HEK293 (cell line): ENCODE measurements around the gene BTBD9.

Experiments
- CTCF ChIA-PET: fragments of 350-600 bp; formaldehyde crosslinking; extraction: SDS; loops from one replicate; lab custom pipeline; 2021; ENCODE audit warnings: antibody characterized with exemption; lab: Yijun Ruan, JAX
- POLR2A ChIA-PET: fragments of 300-600 bp; formaldehyde crosslinking; extraction: SDS; loops from one replicate; lab custom pipeline; 2020; ENCODE audit warnings: antibody characterized with exemption, inconsistent platforms; lab: Yijun Ruan, JAX
- H3K27ac ChIP-seq: fragments of 200-500 bp; sonication (Bioruptor generic); 2 replicates; pipeline ENCODE4 v1.5.1; 2014; ENCODE audit warnings: low read depth, low read length, control low read depth, inconsistent platforms; ENCODE audit errors: extremely low read depth
- H3K36me3 ChIP-seq, 2 experiments: fragments of 200-500 bp in 1 of 2; sonication (Bioruptor generic) in 1 of 2; 1 replicate in 1 of 2; 2 replicates in 1 of 2; pipeline ENCODE4 v1.5.1; 2014 to 2017; ENCODE audit warnings: inconsistent platforms in 2 of 2, low read length in 2 of 2; ENCODE audit not compliant: control insufficient read depth in 2 of 2, insufficient read depth in 1 of 2
- H3K4me1 ChIP-seq: fragments of 200-500 bp; sonication (Bioruptor generic); 2 replicates; pipeline ENCODE4 v1.5.1; 2014; ENCODE audit warnings: mild to moderate bottlenecking, low read length, inconsistent platforms; ENCODE audit not compliant: control insufficient read depth, insufficient read depth
- H3K4me3 ChIP-seq: 2 replicates; pipeline ENCODE4 v1.5.1; 2011; ENCODE audit warnings: low read depth, mild to moderate bottlenecking, control low read depth, low read length, moderate library complexity
- H3K9me3 ChIP-seq: fragments of 200-500 bp; sonication (Bioruptor generic); 2 replicates; pipeline ENCODE4 v1.5.1; 2014; ENCODE audit warnings: low read depth, low read length, inconsistent platforms; ENCODE audit not compliant: control insufficient read depth, insufficient read depth
- MEIS1 ChIP-seq: sonication (generic); formaldehyde crosslinking; IDR thresholded peaks from 2 replicates; pipeline ENCODE4 v1.8.1; 2022; ENCODE audit warnings: missing genetic modification reagents, mild to moderate bottlenecking, borderline replicate concordance
- PBX3 ChIP-seq: sonication (generic); formaldehyde crosslinking; IDR thresholded peaks from 2 replicates; pipeline ENCODE4 v1.8.1; 2022; ENCODE audit warnings: mild to moderate bottlenecking, moderate library complexity, missing genetic modification reagents
- RBAK ChIP-seq: fragments of 450-650 bp; formaldehyde crosslinking; IDR thresholded peaks from 2 replicates; pipeline ENCODE4 v1.5.1; 2016; ENCODE audit warnings: missing biosample characterization, missing genetic modification characterization
- ZIC2 ChIP-seq: fragments of 450-650 bp; formaldehyde crosslinking; IDR thresholded peaks from 2 replicates; pipeline ENCODE4 v1.5.1; 2016; ENCODE audit warnings: missing biosample characterization, missing genetic modification characterization
- ZNF112 ChIP-seq: fragments of 450-650 bp; formaldehyde crosslinking; IDR thresholded peaks from 2 replicates; pipeline ENCODE4 v1.5.0; 2017; ENCODE audit warnings: missing biosample characterization, missing genetic modification characterization
- ZNF19 ChIP-seq: fragments of 450-650 bp; formaldehyde crosslinking; IDR thresholded peaks from 2 replicates; pipeline ENCODE4; 2016; ENCODE audit warnings: missing biosample characterization, missing genetic modification characterization, low read depth
- ZNF239 ChIP-seq: fragments of 450-650 bp; formaldehyde crosslinking; IDR thresholded peaks from 2 replicates; pipeline ENCODE4 v1.5.1; 2016; ENCODE audit warnings: missing biosample characterization, missing genetic modification characterization
- ZNF248 ChIP-seq: fragments of 450-650 bp; formaldehyde crosslinking; IDR thresholded peaks from 2 replicates; pipeline ENCODE4 v1.5.1; 2017; ENCODE audit warnings: missing biosample characterization, missing genetic modification characterization
- ZNF341 ChIP-seq: fragments of 450-650 bp; formaldehyde crosslinking; IDR thresholded peaks from 2 replicates; pipeline ENCODE4; 2016; ENCODE audit warnings: low read depth, missing biosample characterization, missing genetic modification characterization
- ZNF350 ChIP-seq: fragments of 450-650 bp; formaldehyde crosslinking; IDR thresholded peaks from 2 replicates; pipeline ENCODE4 v1.5.0; 2017; ENCODE audit warnings: missing biosample characterization, mild to moderate bottlenecking, missing genetic modification characterization
- ZNF394 ChIP-seq: fragments of 450-650 bp; formaldehyde crosslinking; IDR thresholded peaks from 2 replicates; pipeline ENCODE4 v1.5.1; 2016; ENCODE audit warnings: missing biosample characterization, missing genetic modification characterization, mild to moderate bottlenecking, moderate library complexity, borderline replicate concordance
- ZNF596 ChIP-seq: fragments of 450-650 bp; IDR thresholded peaks from 2 replicates; pipeline ENCODE4 v1.5.0; 2018; ENCODE audit warnings: missing biosample characterization, mild to moderate bottlenecking, missing genetic modification characterization, moderate library complexity
- ZNF621 ChIP-seq: fragments of 450-650 bp; formaldehyde crosslinking; IDR thresholded peaks from 2 replicates; pipeline ENCODE4 v1.5.1; 2017; ENCODE audit warnings: missing biosample characterization, missing genetic modification characterization
- ZNF645 ChIP-seq: fragments of 450-650 bp; formaldehyde crosslinking; IDR thresholded peaks from 2 replicates; pipeline ENCODE4; 2016; ENCODE audit warnings: missing biosample characterization, missing genetic modification characterization
- ZNF658 ChIP-seq: fragments of 450-650 bp; formaldehyde crosslinking; IDR thresholded peaks from 2 replicates; pipeline ENCODE4; 2016; ENCODE audit warnings: missing biosample characterization, missing genetic modification characterization

The BTBD9 gene

DNA sequence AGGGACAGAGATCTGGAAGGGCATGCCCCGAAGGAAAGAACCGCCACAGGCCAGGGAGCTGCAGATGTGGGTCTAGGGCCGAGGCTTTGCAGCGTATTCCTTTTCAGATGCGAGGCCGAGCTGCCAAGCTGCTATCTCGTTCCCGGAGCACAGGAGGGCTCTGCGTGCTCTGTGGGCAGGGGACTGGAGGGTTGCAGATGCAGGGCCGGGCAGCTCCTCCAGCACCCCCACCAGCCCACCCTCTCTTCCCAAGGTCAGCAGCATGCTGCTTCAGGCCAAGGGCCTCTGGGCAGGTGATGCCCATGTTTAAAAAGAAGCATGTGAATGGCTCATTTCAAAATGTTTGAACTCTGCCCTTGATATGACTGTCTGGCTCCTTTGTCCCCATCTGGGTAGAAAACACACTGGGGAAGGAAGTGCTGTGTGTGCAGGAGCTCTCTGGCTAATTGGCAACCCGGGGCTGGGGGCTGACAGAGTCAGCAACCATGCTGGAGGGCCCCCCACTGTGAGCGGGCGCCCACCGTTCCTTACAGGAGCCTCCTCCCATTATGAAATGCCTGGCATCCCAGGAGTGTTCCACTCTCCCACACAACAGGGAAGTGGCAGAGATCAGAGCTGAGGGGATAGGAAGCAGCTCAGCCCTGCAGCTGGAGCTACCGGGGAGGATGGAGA is 466.9 kb downstream of the BTBD9 start:
- CTCF ChIA-PET, result interaction anchor here (0.6 to 1.4 kb wide), 3 partner anchors 21 to 517 kb away, joined by 3 to 5 read pairs (median 3); no protein-coding TSS in a partner anchor
- no peaks in the 10 kb centered on the region for H3K36me3 ChIP-seq
- no peak overlapping the region for H3K4me3 ChIP-seq
- no peak for TF ChIP-seq PBX3 (CRISPR knock-in tag)
- peak; percentile 47 for TF ChIP-seq ZIC2
- no peak for TF ChIP-seq ZNF239 (tag by site-specific recombination)
- TF ChIP-seq, all 188 proteins: peak for 1
- Histone ChIP-seq H3K4me1 (peaks cover 6% of the 10 kb centered on the region; the same call in 1 of the 2 replicates), H3K27ac (no peak overlapping the region), H3K9me3 (no peaks in the 10 kb centered on the region)
- POLR2A ChIA-PET, result no interaction called here

DNA sequence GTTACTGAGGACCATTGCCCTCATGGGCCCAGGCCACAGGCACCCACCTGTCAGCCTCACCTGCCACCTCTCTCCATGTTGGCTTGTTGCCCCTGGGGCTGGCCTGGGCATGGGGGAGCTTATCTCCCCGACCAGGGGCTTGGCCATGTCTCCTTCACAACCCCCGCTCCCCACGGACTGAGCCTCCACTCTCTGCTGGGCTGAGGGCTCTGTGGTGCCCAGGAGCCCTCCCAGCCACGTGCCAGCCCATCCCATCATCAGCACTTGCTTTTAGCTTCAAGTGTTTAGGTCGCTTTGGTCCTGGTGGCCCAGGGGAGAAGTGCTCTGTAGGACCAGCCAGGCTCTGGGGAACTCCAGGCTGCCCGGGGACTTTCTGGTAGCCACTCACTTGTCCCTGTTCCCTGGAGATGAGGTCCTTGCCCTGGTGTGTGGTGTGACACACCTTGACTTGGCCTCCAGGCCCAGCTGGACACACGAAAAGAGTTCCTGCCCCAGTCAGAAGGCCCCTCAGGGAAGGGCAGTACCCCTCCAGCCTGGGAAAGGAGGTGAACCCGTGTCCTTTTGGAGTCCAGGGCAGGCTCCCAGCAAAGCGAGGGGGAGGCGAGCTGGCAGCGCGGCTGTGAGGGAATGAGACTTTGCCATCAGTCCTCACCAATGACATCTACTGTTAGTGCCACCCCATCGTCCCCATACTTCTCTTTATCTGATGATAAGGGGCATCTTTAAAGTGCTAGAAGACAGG is 467.6 kb downstream of the BTBD9 start:
- TF ChIP-seq ZNF621 (no peak), ZNF248 (tag by site-specific recombination) (no peak), ZNF658 (tag by site-specific recombination) (no peak), RBAK (tag by site-specific recombination) (no peak), ZNF645 (no peak), ZNF596 (tag by site-specific recombination) (no peak), ZNF112 (tag by site-specific recombination) (no peak)
- no peak overlapping the region for H3K27ac ChIP-seq
- ChIA-PET POLR2A (no interaction called here), CTCF (interaction anchor here (0.6 to 1.1 kb wide), 5 partner anchors 22 to 619 kb away, joined by 3 to 4 read pairs (median 3); no protein-coding TSS in a partner anchor)
- no peaks in the 10 kb centered on the region for H3K36me3 ChIP-seq
- H3K4me1 ChIP-seq, result peaks cover under 1% of the 10 kb centered on the region; the same call in 1 of the 2 replicates
- H3K9me3 ChIP-seq, result no peaks in the 10 kb centered on the region
- H3K4me3 ChIP-seq, result no peak overlapping the region

GRCh38 chr6:38170666-38171355 is 468.9 kb downstream of the BTBD9 start:
- H3K9me3 ChIP-seq, result no peaks in the 10 kb centered on the region
- no peak overlapping the region for H3K27ac ChIP-seq
- no peaks in the 10 kb centered on the region for H3K36me3 ChIP-seq
- H3K4me3 ChIP-seq, result no peak overlapping the region
- H3K4me1 ChIP-seq, result no peaks in the 10 kb centered on the region
- CTCF ChIA-PET, result interaction anchor here (0.7 kb wide), 1 partner anchor 252 kb away, joined by 5 read pairs; no protein-coding TSS in a partner anchor
- TF ChIP-seq ZNF394 (tag by site-specific recombination) (no peak), MEIS1 (CRISPR knock-in tag) (no peak), ZNF19 (no peak)
- POLR2A ChIA-PET, result no interaction called here

- no peaks in the 10 kb centered on the region for H3K9me3 ChIP-seq
- no peaks in the 10 kb centered on the region for H3K4me1 ChIP-seq
- ChIA-PET CTCF (no interaction called here), POLR2A (no interaction called here)
- H3K36me3 ChIP-seq, result no peaks in the 10 kb centered on the region
- TF ChIP-seq ZNF350, result no peak
- TF ChIP-seq ZNF341 (tag by site-specific recombination), result peak; percentile 30; the same call in 1 of the 2 replicates
- no peak overlapping the region for H3K27ac ChIP-seq
- H3K4me3 ChIP-seq, result no peak overlapping the region
These were observed 469.7 kb downstream of the BTBD9 start for GRCh38 chr6:38169977-38170526.
